Superior temporal gyrus (tissue), 1 donor: Measurements from ENCODE around the gene ASIC4.
A peak's percentile ranks its signal among the peaks of the same experiment; 100 is the strongest.

ENCODE experiments used
- DNase-seq: peaks from one replicate; pipeline ENCODE4 v3.0.0-alpha.2; 2016; ENCODE audit errors: extremely low spot score

The ASIC4 gene

GRCh38 chr2:219482674-219483405 lies 31.4 kb upstream of the ASIC4 start:
- no peak for DNase-seq

GRCh38 chr2:219483451-219484342 lies 30.6 kb upstream of the ASIC4 start:
- no peak for DNase-seq

- DNase-seq, result no peak
Observed at GRCh38 chr2:219484343-219485200, 29.7 kb upstream of the ASIC4 start.

- DNase-seq, result no peak
Observed at GRCh38 chr2:219485201-219485580, 29.1 kb upstream of the ASIC4 start.

- no peak for DNase-seq
Observed at GRCh38 chr2:219486380-219486959, 27.8 kb upstream of the ASIC4 start.

- no peak for DNase-seq
Observed at GRCh38 chr2:219488149-219488843, 26.0 kb upstream of the ASIC4 start.

- no peak for DNase-seq
Observed at GRCh38 chr2:219488844-219489194, 25.5 kb upstream of the ASIC4 start.

- no peak for DNase-seq
Observed at GRCh38 chr2:219489315-219489714, 25.0 kb upstream of the ASIC4 start.

GRCh38 chr2:219490186-219490585 lies 24.1 kb upstream of the ASIC4 start:
- no peak for DNase-seq

- no peak for DNase-seq
Observed at GRCh38 chr2:219490600-219491130, 23.6 kb upstream of the ASIC4 start.

- no peak for DNase-seq
Observed at GRCh38 chr2:219491278-219491963, 22.9 kb upstream of the ASIC4 start.

- DNase-seq, result no peak
Observed at GRCh38 chr2:219492575-219492974, 21.7 kb upstream of the ASIC4 start.

- no peak for DNase-seq
Observed at GRCh38 chr2:219493086-219493485, 21.2 kb upstream of the ASIC4 start.

- DNase-seq, result no peak
Observed at GRCh38 chr2:219494952-219495530, 19.2 kb upstream of the ASIC4 start.

- peak; percentile 75 for DNase-seq
Observed at GRCh38 chr2:219495531-219496122, 18.7 kb upstream of the ASIC4 start.

- no peak for DNase-seq
Observed at GRCh38 chr2:219496247-219496824, 17.9 kb upstream of the ASIC4 start.

GRCh38 chr2:219496825-219497494 lies 17.3 kb upstream of the ASIC4 start:
- DNase-seq, result no peak

GRCh38 chr2:219497495-219498279 lies 16.6 kb upstream of the ASIC4 start:
- no peak for DNase-seq
